ENCODE data around the gene ULBP2. TPM values are rescaled to one million over a fixed set of nuclear protein-coding genes. Genes with fewer than 3 reads are reported as not detected.
"Not testable (repeated sequence)": the region's sequence is repeated elsewhere in the genome, so short reads cannot be mapped to it uniquely, and the experiment has no call there.

The ULBP2 gene
- total RNA-seq, 1 experiment from 2014 or later, result 0.13 TPM

GRCh38 chr6:149940672-149940982 is 1.2 kb upstream of the ULBP2 start (continued):
- TF ChIP-seq ZNF219 (CRISPR knock-in tag; IDR thresholded peaks at IDR 0.05; ENCODE audit: borderline replicate concordance) (no peak), EMX1 (CRISPR knock-in tag; IDR thresholded peaks at IDR 0.05) (no peak)

GRCh38 chr6:149942461-149942829 is 631 bp downstream of the ULBP2 start:
- peak overlapping the region; percentile 86 for H3K4me3 Mint-ChIP-seq
- TF ChIP-seq ZNF512 (CRISPR knock-in tag; IDR thresholded peaks at IDR 0.05; ENCODE audit: borderline replicate concordance) (no peak), CREM (CRISPR knock-in tag; IDR thresholded peaks at IDR 0.05) (no peak), GRHL2 (CRISPR knock-in tag; IDR thresholded peaks at IDR 0.05; ENCODE audit: insufficient replicate concordance, severe bottlenecking) (no peak), MAX (CRISPR knock-in tag; IDR thresholded peaks at IDR 0.05) (no peak), IRF1 (CRISPR knock-in tag; IDR thresholded peaks at IDR 0.05) (no peak), E2F4 (CRISPR knock-in tag; IDR thresholded peaks at IDR 0.05; ENCODE audit: borderline replicate concordance, low read depth) (no peak), SOX15 (CRISPR knock-in tag; IDR thresholded peaks at IDR 0.05) (no peak), AFF4 (CRISPR knock-in tag; IDR thresholded peaks at IDR 0.05; ENCODE audit: borderline replicate concordance) (no peak), NR2C2 (CRISPR knock-in tag; IDR thresholded peaks at IDR 0.05) (no peak), TCF7 (CRISPR knock-in tag; IDR thresholded peaks at IDR 0.05; ENCODE audit: low read depth) (no peak), ARID4B (CRISPR knock-in tag; IDR thresholded peaks at IDR 0.05; ENCODE audit: borderline replicate concordance) (no peak), ZNF232 (CRISPR knock-in tag; IDR thresholded peaks at IDR 0.05) (no peak), ZNF425 (CRISPR knock-in tag; conservative IDR thresholded peaks at IDR 0.05) (no peak), CDX4 (CRISPR knock-in tag; IDR thresholded peaks at IDR 0.05; ENCODE audit: borderline replicate concordance) (no peak), NFYB (CRISPR knock-in tag; conservative IDR thresholded peaks at IDR 0.05; ENCODE audit: low read depth) (no peak)
- DNase-seq (ENCODE audit: low spot score) (no peak), ATAC-seq (peak; percentile 2)
- H3K27me3 Mint-ChIP-seq (ENCODE audit: low read depth), result peaks cover 93% of the 10 kb centered on the region
- no peak overlapping the region for H3K27ac Mint-ChIP-seq
- peaks cover 11% of the 10 kb centered on the region for H3K4me1 Mint-ChIP-seq
- ChIA-PET POLR2A (no interaction called here), CTCF (no interaction called here)
- H3K9me3 Mint-ChIP-seq, result no peaks in the 10 kb centered on the region
- 0 out of 2 replicates have a peak, but pooled peaks cover 4% of the 10 kb centered on the region for H3K36me3 Mint-ChIP-seq

GRCh38 chr6:149943321-149943720 is 1.5 kb downstream of the ULBP2 start:
- Mint-ChIP-seq H3K4me1 (peaks cover 11% of the 10 kb centered on the region), H3K27me3 (ENCODE audit: low read depth) (peaks cover 93% of the 10 kb centered on the region)
- H3K36me3 Mint-ChIP-seq; H3K9me3 Mint-ChIP-seq; POLR2A ChIA-PET; CTCF ChIA-PET; H3K27ac Mint-ChIP-seq; DNase-seq (ENCODE audit: low spot score); ATAC-seq; H3K4me3 Mint-ChIP-seq: not testable (repeated sequence)

All from WTC11 (cell line).